AG04450 (cell line): ENCODE results near the gene TBX3. TPM values are rescaled to one million over a fixed set of nuclear protein-coding genes. Genes with fewer than 3 reads are reported as not detected.

Experiments
- CTCF ChIA-PET: fragments of 300-600, 350-600 bp; formaldehyde crosslinking; extraction: SDS; loops from one replicate; lab custom pipeline; 2022; ENCODE audit warnings: antibody characterized with exemption, inconsistent platforms; lab: Charles Lee
- POLR2A ChIA-PET: fragments of 350-600 bp; formaldehyde crosslinking; extraction: SDS; loops from one replicate; lab custom pipeline; 2021; ENCODE audit warnings: antibody characterized with exemption, inconsistent platforms; lab: Yijun Ruan, JAX
- DNase-seq: peaks from one replicate; pipeline ENCODE4 v3.0.0-alpha.2; 2011; ENCODE audit warnings: low read depth, low spot score
- H3K27ac ChIP-seq: one replicate; pipeline ENCODE4 v1.5.1; 2012; ENCODE audit warnings: low read depth, low read length, control low read depth
- H3K27me3 ChIP-seq: one replicate; pipeline ENCODE4 v1.6.0; 2012; ENCODE audit warnings: low read length; ENCODE audit not compliant: control insufficient read depth, insufficient read depth
- H3K4me3 ChIP-seq: 2 replicates; pipeline ENCODE4 v1.5.1; 2011; ENCODE audit warnings: mild to moderate bottlenecking, low read depth, low read length, control low read depth
- H3K9me3 ChIP-seq: 2 replicates; pipeline ENCODE4 v1.5.1; 2012; ENCODE audit warnings: low read length; ENCODE audit not compliant: control insufficient read depth, insufficient read depth
- polyA plus RNA-seq: library from polyadenylated mRNA; depleted of rRNA; stranded (reverse); fragments of >200 nt; gene quantifications from 2 replicates; pipeline ENCODE4 v1.2.3, GENCODE V29; 2011
- TF ChIP-seq, protein P1 (sequence below): IDR thresholded peaks from 2 replicates; pipeline ENCODE4 v1.5.1; 2011; ENCODE audit warnings: low read depth, low read length, control low read depth, inconsistent platforms

Gene TBX3
- polyA plus RNA-seq, 1 experiment, result 54.8 TPM

- Histone ChIP-seq H3K27me3 (no peaks in the 10 kb centered on the region), H3K27ac (no peak overlapping the region), H3K4me3 (no peak overlapping the region), H3K9me3 (peaks cover 16% of the 10 kb centered on the region; the same call in 1 of the 2 replicates)
- POLR2A ChIA-PET, result interaction anchor here (1.0 kb wide), 2 partner anchors 22 to 1255 kb away, joined by 3 read pairs; partner anchors contain the start of gene TBX3
- no peak for DNase-seq
- TF ChIP-seq, protein P1, sequence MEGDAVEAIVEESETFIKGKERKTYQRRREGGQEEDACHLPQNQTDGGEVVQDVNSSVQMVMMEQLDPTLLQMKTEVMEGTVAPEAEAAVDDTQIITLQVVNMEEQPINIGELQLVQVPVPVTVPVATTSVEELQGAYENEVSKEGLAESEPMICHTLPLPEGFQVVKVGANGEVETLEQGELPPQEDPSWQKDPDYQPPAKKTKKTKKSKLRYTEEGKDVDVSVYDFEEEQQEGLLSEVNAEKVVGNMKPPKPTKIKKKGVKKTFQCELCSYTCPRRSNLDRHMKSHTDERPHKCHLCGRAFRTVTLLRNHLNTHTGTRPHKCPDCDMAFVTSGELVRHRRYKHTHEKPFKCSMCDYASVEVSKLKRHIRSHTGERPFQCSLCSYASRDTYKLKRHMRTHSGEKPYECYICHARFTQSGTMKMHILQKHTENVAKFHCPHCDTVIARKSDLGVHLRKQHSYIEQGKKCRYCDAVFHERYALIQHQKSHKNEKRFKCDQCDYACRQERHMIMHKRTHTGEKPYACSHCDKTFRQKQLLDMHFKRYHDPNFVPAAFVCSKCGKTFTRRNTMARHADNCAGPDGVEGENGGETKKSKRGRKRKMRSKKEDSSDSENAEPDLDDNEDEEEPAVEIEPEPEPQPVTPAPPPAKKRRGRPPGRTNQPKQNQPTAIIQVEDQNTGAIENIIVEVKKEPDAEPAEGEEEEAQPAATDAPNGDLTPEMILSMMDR, result peak; percentile 94
- CTCF ChIA-PET, result interaction anchor here (0.6 to 6.6 kb wide), 29 partner anchors 8 to 1315 kb away, joined by 3 to 75 read pairs (median 3); partner anchors contain the start of gene TBX3
These were observed 21.3 kb downstream of the TBX3 start for GRCh38 chr12:114662512-114663177.

GRCh38 chr12:114661245-114661644, 22.7 kb downstream of the TBX3 start:
- Histone ChIP-seq H3K4me3 (no peak overlapping the region), H3K27me3 (no peaks in the 10 kb centered on the region), H3K9me3 (peaks cover 9% of the 10 kb centered on the region; the same call in 1 of the 2 replicates), H3K27ac (no peak overlapping the region)
- DNase-seq, result no peak
- ChIA-PET CTCF (interaction anchor here (0.9 to 6.6 kb wide), 6 partner anchors 36 to 1257 kb away, joined by 3 to 75 read pairs (median 6); no protein-coding TSS in a partner anchor), POLR2A (no interaction called here)
- TF ChIP-seq, protein P1, result no peak

DNA sequence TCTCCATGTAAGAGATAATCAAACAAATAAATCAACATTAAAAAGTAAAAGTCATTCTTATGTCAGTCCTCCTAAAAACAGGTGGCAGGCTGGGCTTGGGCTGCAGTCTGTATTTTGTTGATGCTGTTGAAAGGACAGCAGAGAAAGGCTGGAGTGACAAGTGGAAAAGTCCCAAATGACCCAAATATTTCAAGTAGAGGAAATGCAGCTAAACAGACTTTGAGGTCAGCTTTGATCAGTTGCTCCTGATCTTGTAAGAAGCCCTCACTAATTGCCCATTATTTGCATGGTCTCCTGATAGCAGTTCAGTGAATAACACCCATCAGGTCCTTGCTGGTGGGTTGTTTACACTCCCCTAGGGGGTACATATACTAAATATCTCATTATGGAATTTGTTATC, 24.9 kb downstream of the TBX3 start:
- ChIA-PET POLR2A (no interaction called here), CTCF (interaction anchor here (2.5 to 4.2 kb wide), 2 partner anchors 1094 to 1259 kb away, joined by 13 to 39 read pairs; no protein-coding TSS in a partner anchor)
- Histone ChIP-seq H3K9me3 (no peaks in the 10 kb centered on the region), H3K27me3 (no peaks in the 10 kb centered on the region), H3K27ac (no peak overlapping the region), H3K4me3 (no peak overlapping the region)
- TF ChIP-seq, protein P1, result no peak
- no peak for DNase-seq

DNA sequence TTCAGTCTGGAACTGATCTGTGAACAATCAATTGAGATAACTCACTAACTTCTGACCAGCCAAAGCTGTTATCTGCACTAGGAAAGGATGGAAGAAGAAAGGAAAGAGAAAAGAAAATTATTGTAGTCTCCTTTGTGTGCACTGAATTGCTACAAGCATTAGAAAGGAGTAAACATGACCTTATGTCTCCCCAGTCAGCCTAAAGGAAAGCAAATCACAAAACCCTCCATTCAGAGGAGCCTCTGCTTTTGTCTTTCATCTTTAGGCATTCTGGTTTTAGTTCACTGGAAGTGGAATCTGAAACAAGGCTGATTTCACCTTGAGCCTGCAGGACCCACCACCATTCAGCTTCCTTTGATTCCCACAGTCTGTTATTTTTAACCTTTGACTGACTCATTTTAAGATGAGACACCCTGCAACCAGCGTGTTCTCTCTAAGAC, 26.0 kb downstream of the TBX3 start:
- Histone ChIP-seq H3K4me3 (no peak overlapping the region), H3K9me3 (no peaks in the 10 kb centered on the region), H3K27ac (no peak overlapping the region), H3K27me3 (no peaks in the 10 kb centered on the region)
- no peak for DNase-seq
- TF ChIP-seq, protein P1, result no peak
- POLR2A ChIA-PET, result interaction anchor here (0.8 kb wide), 1 partner anchor 26 kb away, joined by 4 read pairs; the partner anchor contains the start of gene TBX3
- CTCF ChIA-PET, result interaction anchor here (1.0 to 2.5 kb wide), 2 partner anchors 1095 to 1289 kb away, joined by 3 to 13 read pairs; no protein-coding TSS in a partner anchor

GRCh38 chr12:114657597-114657920, 26.4 kb downstream of the TBX3 start:
- Histone ChIP-seq H3K27ac (no peak overlapping the region), H3K4me3 (no peak overlapping the region), H3K9me3 (no peaks in the 10 kb centered on the region), H3K27me3 (no peaks in the 10 kb centered on the region)
- TF ChIP-seq, protein P1, result no peak
- POLR2A ChIA-PET, result interaction anchor here (0.8 kb wide), 1 partner anchor 27 kb away, joined by 4 read pairs; the partner anchor contains the start of gene TBX3
- DNase-seq, result no peak
- CTCF ChIA-PET, result interaction anchor here (1.0 to 3.3 kb wide), 5 partner anchors 32 to 1289 kb away, joined by 3 to 19 read pairs (median 12); no protein-coding TSS in a partner anchor
